Fibroblast of lung (primary cell): ENCODE measurements around the gene RAB42. TPM values are rescaled to one million over a fixed set of nuclear protein-coding genes. Genes with fewer than 3 reads are reported as not detected.

Source experiments
- DNase-seq, 2 donors: peaks; one replicate each; pipeline versions ENCODE4 v3.0.0 to v3.0.0-alpha.2; 2010; ENCODE audit warnings: low read depth in 2 of 2
- H2AFZ ChIP-seq: 2 replicates; pipeline ENCODE4 v1.5.1; 2012; ENCODE audit warnings: low read length, control low read depth, inconsistent platforms
- H3K27ac ChIP-seq: 2 replicates; pipeline ENCODE4 v1.5.1; 2011; ENCODE audit warnings: low read length, control low read depth; ENCODE audit not compliant: insufficient read depth
- H3K27me3 ChIP-seq: 2 replicates; pipeline ENCODE4 v1.5.1; 2011; ENCODE audit warnings: mild to moderate bottlenecking, low read length; ENCODE audit not compliant: control insufficient read depth, insufficient read depth
- H3K36me3 ChIP-seq: 2 replicates; pipeline ENCODE4 v1.5.1; 2011; ENCODE audit warnings: low read length; ENCODE audit not compliant: control insufficient read depth, insufficient read depth
- H3K4me1 ChIP-seq: 2 replicates; pipeline ENCODE4 v1.5.1; 2011; ENCODE audit warnings: low read length; ENCODE audit not compliant: control insufficient read depth, insufficient read depth; ENCODE audit errors: extremely low read depth
- H3K4me2 ChIP-seq: 2 replicates; pipeline ENCODE4 v1.5.1; 2011; ENCODE audit warnings: low read length, control low read depth; ENCODE audit not compliant: insufficient read depth; ENCODE audit errors: extremely low read depth
- H3K4me3 ChIP-seq, 4 experiments: fragments of 200-600 bp in 1 of 4; sonication (generic) in 1 of 4; replicated peaks in 1 of 4; 2 replicates each; pipeline ENCODE4 v1.5.1; 2011 to 2016; ENCODE audit warnings: low read length in 4 of 4, low read depth in 3 of 4, mild to moderate bottlenecking in 3 of 4, control low read depth in 2 of 4, inconsistent platforms in 1 of 4, mixed read lengths in 1 of 4; ENCODE audit not compliant: insufficient read depth in 1 of 4; ENCODE audit errors: control extremely low read depth in 1 of 4
- H3K79me2 ChIP-seq: 2 replicates; pipeline ENCODE4 v1.5.1; 2012; ENCODE audit warnings: mild to moderate bottlenecking, low read length, inconsistent platforms; ENCODE audit not compliant: control insufficient read depth, insufficient read depth
- H3K9ac ChIP-seq: 2 replicates; pipeline ENCODE4 v1.5.1; 2011; ENCODE audit warnings: mild to moderate bottlenecking, low read length, control low read depth; ENCODE audit not compliant: insufficient read depth
- H3K9me3 ChIP-seq: 2 replicates; pipeline ENCODE4 v1.5.1; 2012; ENCODE audit warnings: low read depth, low read length; ENCODE audit not compliant: control insufficient read depth, insufficient read depth
- H4K20me1 ChIP-seq: 2 replicates; pipeline ENCODE4 v1.5.1; 2011; ENCODE audit warnings: low read length; ENCODE audit not compliant: control insufficient read depth, insufficient read depth; ENCODE audit errors: extremely low read depth
- EZH2 ChIP-seq: IDR thresholded peaks from 2 replicates; pipeline ENCODE4 v1.5.1; 2012; ENCODE audit warnings: low read length, control low read depth, mild to moderate bottlenecking; ENCODE audit errors: missing control alignments
- polyA plus RNA-seq, 2 donors: library from polyadenylated mRNA; depleted of rRNA in 1 of 2; stranded (reverse) in 1 of 2; unstranded in 1 of 2; fragments of >200 nt; gene quantifications; 2 replicates each; pipeline ENCODE4 v1.2.1, GENCODE V29; 2011 to 2012; ENCODE audit warnings: missing spikeins in 1 of 2
- total RNA-seq: library from RNA; depleted of rRNA; stranded (reverse); fragments of >200 nt; gene quantifications from 2 replicates; pipeline ENCODE4 v1.2.1, GENCODE V29; 2014
- TF ChIP-seq, protein P1 (sequence below), 2 donors: IDR thresholded peaks in 1 of 2; conservative IDR thresholded peaks in 1 of 2; 1 replicate in 1 of 2; 2 replicates in 1 of 2; pipeline ENCODE4 v1.5.1; 2011 to 2012; ENCODE audit warnings: low read length in 2 of 2, control low read depth in 1 of 2, inconsistent platforms in 1 of 2, low read depth in 1 of 2, mild to moderate bottlenecking in 1 of 2

RAB42 gene
- total and polyA plus RNA-seq, 2 donors (not counting 1 experiment from before 2014, with no cell fraction given): 3.4 to 5.8 TPM

DNA sequence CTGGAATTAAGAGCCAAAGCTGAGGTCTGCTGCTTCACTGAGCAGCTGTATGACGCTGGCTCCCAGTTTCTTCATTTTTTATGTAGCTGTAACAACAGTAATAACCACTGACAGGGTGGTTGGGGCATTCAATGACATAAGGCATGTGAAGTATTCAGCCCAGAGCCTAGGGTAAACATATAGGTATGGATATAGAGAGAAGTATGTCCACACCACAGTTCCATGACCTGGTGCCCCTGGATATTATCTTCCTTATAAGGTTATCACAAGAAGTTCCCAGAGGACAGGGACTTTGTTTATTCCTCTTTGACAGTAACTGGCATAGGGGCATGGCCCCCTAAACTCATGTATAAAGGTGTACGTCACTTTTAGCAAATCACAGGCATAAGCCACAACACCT lies 14.7 kb downstream of the RAB42 start:
- Histone ChIP-seq H3K27me3 (no peaks in the 10 kb centered on the region), H3K4me3 (no peak overlapping the region), H3K27ac (no peak overlapping the region), H3K4me2 (no peak overlapping the region), H3K4me1 (peaks cover 7% of the 10 kb centered on the region), H3K36me3 (peaks cover 11% of the 10 kb centered on the region), H4K20me1 (no peaks in the 10 kb centered on the region), H3K9me3 (no peaks in the 10 kb centered on the region), H2AFZ (no peak overlapping the region), H3K79me2 (no peaks in the 10 kb centered on the region), H3K9ac (no peak overlapping the region)
- no peak for TF ChIP-seq EZH2
- TF ChIP-seq, protein P1, sequence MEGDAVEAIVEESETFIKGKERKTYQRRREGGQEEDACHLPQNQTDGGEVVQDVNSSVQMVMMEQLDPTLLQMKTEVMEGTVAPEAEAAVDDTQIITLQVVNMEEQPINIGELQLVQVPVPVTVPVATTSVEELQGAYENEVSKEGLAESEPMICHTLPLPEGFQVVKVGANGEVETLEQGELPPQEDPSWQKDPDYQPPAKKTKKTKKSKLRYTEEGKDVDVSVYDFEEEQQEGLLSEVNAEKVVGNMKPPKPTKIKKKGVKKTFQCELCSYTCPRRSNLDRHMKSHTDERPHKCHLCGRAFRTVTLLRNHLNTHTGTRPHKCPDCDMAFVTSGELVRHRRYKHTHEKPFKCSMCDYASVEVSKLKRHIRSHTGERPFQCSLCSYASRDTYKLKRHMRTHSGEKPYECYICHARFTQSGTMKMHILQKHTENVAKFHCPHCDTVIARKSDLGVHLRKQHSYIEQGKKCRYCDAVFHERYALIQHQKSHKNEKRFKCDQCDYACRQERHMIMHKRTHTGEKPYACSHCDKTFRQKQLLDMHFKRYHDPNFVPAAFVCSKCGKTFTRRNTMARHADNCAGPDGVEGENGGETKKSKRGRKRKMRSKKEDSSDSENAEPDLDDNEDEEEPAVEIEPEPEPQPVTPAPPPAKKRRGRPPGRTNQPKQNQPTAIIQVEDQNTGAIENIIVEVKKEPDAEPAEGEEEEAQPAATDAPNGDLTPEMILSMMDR (conservative IDR thresholded peaks at IDR 0.05 in 1 of 2, IDR thresholded peaks at IDR 0.05 in 1 of 2; ENCODE audit: low read depth in 1 of 2, low read length in 2 of 2): no peak
- DNase-seq: no peak

DNA sequence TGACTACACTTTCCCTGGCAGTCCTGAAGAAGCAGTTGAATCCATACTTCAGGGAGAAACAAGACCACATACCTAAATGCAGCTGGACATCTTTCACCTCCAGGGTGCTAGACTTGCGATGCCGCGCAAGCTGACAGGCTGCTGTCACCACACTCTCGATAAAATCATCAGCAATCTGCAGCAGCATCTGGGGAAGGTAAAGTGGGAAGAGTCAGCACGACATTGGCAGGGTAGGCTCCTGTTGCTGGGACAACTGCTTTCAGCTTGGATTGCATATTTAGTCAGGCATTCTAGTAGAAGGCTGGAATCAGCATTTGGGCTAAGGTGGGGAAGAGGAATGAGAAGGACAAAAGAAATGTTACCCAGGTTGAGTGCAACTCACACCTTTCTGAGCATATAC lies 21.1 kb downstream of the RAB42 start:
- no peaks in the 10 kb centered on the region for H4K20me1 ChIP-seq
- no peaks in the 10 kb centered on the region for H3K4me1 ChIP-seq
- TF ChIP-seq EZH2: no peak
- TF ChIP-seq, protein P1 (conservative IDR thresholded peaks at IDR 0.05 in 1 of 2, IDR thresholded peaks at IDR 0.05 in 1 of 2; ENCODE audit: low read depth in 1 of 2, low read length in 2 of 2): no peak
- H3K27ac ChIP-seq: no peak overlapping the region
- H3K79me2 ChIP-seq: no peaks in the 10 kb centered on the region
- no peaks in the 10 kb centered on the region for H3K27me3 ChIP-seq
- no peak overlapping the region for H3K4me2 ChIP-seq
- H3K9ac ChIP-seq: no peak overlapping the region
- no peaks in the 10 kb centered on the region for H3K9me3 ChIP-seq
- H3K4me3 ChIP-seq: no peak overlapping the region
- no peak for DNase-seq
- no peak overlapping the region for H2AFZ ChIP-seq
- peaks cover 11% of the 10 kb centered on the region for H3K36me3 ChIP-seq

DNA sequence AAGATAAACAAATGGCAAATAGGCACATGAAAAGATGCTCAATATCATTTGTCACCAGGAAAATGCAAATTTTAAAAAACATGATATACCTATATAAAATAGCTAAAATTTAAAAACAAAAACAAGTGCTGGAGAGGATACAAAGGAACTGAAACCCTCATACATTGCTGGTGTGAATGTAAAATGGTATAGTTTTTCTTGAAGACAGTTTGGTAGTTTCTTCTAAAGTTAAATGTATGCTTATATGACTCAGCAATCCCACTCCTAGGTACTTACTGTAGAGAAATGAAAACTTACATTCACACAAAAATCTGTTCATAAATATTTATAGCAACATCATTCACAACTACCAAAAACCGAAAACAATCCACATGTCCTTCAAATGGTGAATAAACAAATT lies 39.6 kb downstream of the RAB42 start:
- no peaks in the 10 kb centered on the region for H3K4me1 ChIP-seq
- no peak for DNase-seq
- H3K4me3 ChIP-seq: no peak overlapping the region
- no peaks in the 10 kb centered on the region for H3K36me3 ChIP-seq
- no peak overlapping the region for H3K4me2 ChIP-seq
- no peaks in the 10 kb centered on the region for H3K27me3 ChIP-seq
- H4K20me1 ChIP-seq: no peaks in the 10 kb centered on the region
- TF ChIP-seq EZH2: no peak
- TF ChIP-seq, protein P1 (conservative IDR thresholded peaks at IDR 0.05 in 1 of 2, IDR thresholded peaks at IDR 0.05 in 1 of 2; ENCODE audit: low read depth in 1 of 2, low read length in 2 of 2): no peak
- H3K79me2 ChIP-seq: no peaks in the 10 kb centered on the region
- no peak overlapping the region for H3K9ac ChIP-seq
- H3K9me3 ChIP-seq: no peaks in the 10 kb centered on the region
- no peak overlapping the region for H2AFZ ChIP-seq
- H3K27ac ChIP-seq: no peak overlapping the region
